K562 (cell line): ENCODE measurements around the gene NRCAM. TPM values are rescaled to one million over a fixed set of nuclear protein-coding genes. Genes with fewer than 3 reads are reported as not detected.

ENCODE experiments used
- ATAC-seq: fragments of 200-7000 bp; cut with Tn5 transposase; 3 replicates; pipeline ENCODE4 v1.9.1; 2020; ENCODE audit warnings: moderate library complexity
- BruUV-seq: library from RNA; stranded (reverse); fragments of 400-500 nt; replicated peaks from 2 replicates; lab custom pipeline; 2021; lab: Mats Ljungman, UMichigan
- CTCF ChIA-PET: fragments of 300-600 bp; formaldehyde crosslinking; extraction: SDS; loops from one replicate; lab custom pipeline; 2021; ENCODE audit warnings: low intra/inter-chr PET ratio; lab: Yijun Ruan, JAX
- POLR2A ChIA-PET: fragments of 300-600, 350-650 bp; sonication (Branson Sonifier 250); formaldehyde crosslinking; extraction: SDS; loops from one replicate; lab custom pipeline; 2021; ENCODE audit warnings: antibody characterized with exemption, inconsistent platforms; lab: Yijun Ruan, JAX
- DNase-seq, 4 experiments: peaks; one replicate each; pipeline versions ENCODE4 v3.0.0 to v3.0.0-alpha.2; 2011 to 2018; ENCODE audit warnings: low spot score in 3 of 4, mixed read lengths in 3 of 4; ENCODE audit errors: extremely low read depth in 1 of 4
- FAIRE-seq: peaks from 2 replicates; lab custom pipeline; 2011; peaks lifted over from hg19 to GRCh38; lab: Jason Lieb, UNC
- H2AFZ ChIP-seq: 2 replicates; pipeline ENCODE4 v1.6.0; 2011; ENCODE audit warnings: low read depth, low read length, control low read depth, inconsistent platforms
- H3K27ac ChIP-seq: fragments of 200-600 bp; 3 replicates; pipeline ENCODE4 v1.8.0; 2011; ENCODE audit warnings: low read depth, mild to moderate bottlenecking, control low read depth, inconsistent platforms, low read length, moderate library complexity, mixed read lengths; ENCODE audit errors: extremely low read depth
- H3K27me3 ChIP-seq, 2 experiments: fragments of 300-600 bp in 1 of 2; 2 replicates in 1 of 2; 3 replicates in 1 of 2; pipeline versions ENCODE4 v1.6.0 to v1.8.0; 2011; ENCODE audit warnings: inconsistent platforms in 2 of 2, low read length in 2 of 2, mild to moderate bottlenecking in 1 of 2, mixed read lengths in 1 of 2, moderate library complexity in 1 of 2; ENCODE audit not compliant: control insufficient read depth in 2 of 2, insufficient read depth in 2 of 2
- H3K36me3 ChIP-seq: fragments of 300-600 bp; 3 replicates; pipeline ENCODE4 v1.8.0; 2011; ENCODE audit warnings: mild to moderate bottlenecking, low read length, inconsistent platforms; ENCODE audit not compliant: control insufficient read depth, insufficient read depth
- H3K4me1 ChIP-seq, 2 experiments: fragments of 200-600 bp in 1 of 2; replicated peaks in 1 of 2; 2 replicates in 1 of 2; 3 replicates in 1 of 2; pipeline versions ENCODE4 v1.5.1 to v1.8.0; 2011; ENCODE audit warnings: inconsistent platforms in 2 of 2, low read length in 2 of 2, mild to moderate bottlenecking in 1 of 2, mixed read lengths in 1 of 2, moderate library complexity in 1 of 2; ENCODE audit not compliant: control insufficient read depth in 2 of 2, insufficient read depth in 2 of 2
- H3K4me2 ChIP-seq: 2 replicates; pipeline ENCODE4 v1.6.1; 2011; ENCODE audit warnings: low read length, control low read depth, inconsistent platforms, mixed read lengths; ENCODE audit not compliant: insufficient read depth
- H3K4me3 ChIP-seq: fragments of 200-600 bp; sonication (generic), shearing (Covaris generic); 2 replicates; pipeline ENCODE4 v1.5.1; 2016; ENCODE audit warnings: control low read depth, inconsistent platforms
- H3K79me2 ChIP-seq: fragments of 200-600 bp; 3 replicates; pipeline ENCODE4 v1.8.0; 2011; ENCODE audit warnings: low read length, inconsistent platforms; ENCODE audit not compliant: control insufficient read depth, insufficient read depth
- H3K9ac ChIP-seq, 2 experiments: 2 replicates each; pipeline versions ENCODE4 v1.6.0 to v1.6.1; 2011; ENCODE audit warnings: low read depth in 2 of 2, low read length in 2 of 2, control low read depth in 1 of 2, inconsistent platforms in 1 of 2, mild to moderate bottlenecking in 1 of 2, mixed read lengths in 1 of 2; ENCODE audit not compliant: insufficient read depth in 1 of 2
- H3K9me1 ChIP-seq: one replicate; pipeline ENCODE4 v1.6.0; 2011; ENCODE audit warnings: inconsistent platforms, mild to moderate bottlenecking, low read length, moderate library complexity; ENCODE audit not compliant: control insufficient read depth, insufficient read depth
- H3K9me3 ChIP-seq: replicated peaks from 2 replicates; pipeline ENCODE4 v1.5.1; 2011; ENCODE audit warnings: low read depth, low read length, inconsistent platforms; ENCODE audit not compliant: control insufficient read depth, insufficient read depth
- H4K20me1 ChIP-seq: replicated peaks from 2 replicates; pipeline ENCODE4 v1.6.1; 2011; ENCODE audit warnings: low read length, inconsistent platforms, mixed read lengths; ENCODE audit not compliant: control insufficient read depth, insufficient read depth
- CTCF ChIP-seq, 3 experiments: IDR thresholded peaks in 2 of 3; conservative IDR thresholded peaks in 1 of 3; 2 replicates each; pipeline ENCODE4 v1.5.1; 2011 to 2012; ENCODE audit warnings: low read length in 3 of 3, mild to moderate bottlenecking in 3 of 3, control low read depth in 2 of 3, improper control_type of control experiment in 1 of 3, inconsistent platforms in 1 of 3, low read depth in 1 of 3, mixed read lengths in 1 of 3, moderate library complexity in 1 of 3; ENCODE audit not compliant: insufficient read depth in 2 of 3
- FOXA1 ChIP-seq: fragments of 450-650 bp; IDR thresholded peaks from 2 replicates; pipeline ENCODE4 v1.6.1; 2016; ENCODE audit warnings: mild to moderate bottlenecking, borderline replicate concordance
- FOXJ2 ChIP-seq: fragments of 200-800 bp; sonication (Bioruptor generic); IDR thresholded peaks from 2 replicates; pipeline ENCODE4 v1.6.1; 2016; ENCODE audit warnings: missing genetic modification characterization, missing compliant biosample characterization
- HLTF ChIP-seq: fragments of 450-650 bp; IDR thresholded peaks from 2 replicates; pipeline ENCODE4 v1.6.1; 2016
- HOXB6 ChIP-seq: fragments of 250-450 bp; sonication (Bioruptor Pico); IDR thresholded peaks from 2 replicates; pipeline ENCODE4 v1.5.1; 2022; ENCODE audit warnings: mild to moderate bottlenecking, borderline replicate concordance
- KLF13 ChIP-seq: fragments of 450-650 bp; IDR thresholded peaks from 2 replicates; pipeline ENCODE4 v1.6.1; 2016; ENCODE audit warnings: missing genetic modification characterization, low read depth, mild to moderate bottlenecking, missing compliant biosample characterization, moderate library complexity, borderline replicate concordance
- L3MBTL2 ChIP-seq: fragments of 450-650 bp; IDR thresholded peaks from 2 replicates; pipeline ENCODE4 v1.6.1; 2016; ENCODE audit warnings: mild to moderate bottlenecking, moderate library complexity
- RFX1 ChIP-seq: fragments of 450-650 bp; IDR thresholded peaks from 2 replicates; pipeline ENCODE4 v1.6.1; 2016; ENCODE audit warnings: mild to moderate bottlenecking, moderate library complexity
- RUNX1 ChIP-seq: sonication (generic); IDR thresholded peaks from 2 replicates; pipeline ENCODE4 v1.6.1; 2016; ENCODE audit warnings: antibody characterized with exemption, low read depth
- ZBTB8A ChIP-seq: fragments of 450-650 bp; IDR thresholded peaks from 2 replicates; pipeline ENCODE4 v1.6.1; 2018; ENCODE audit warnings: mild to moderate bottlenecking, moderate library complexity; ENCODE audit not compliant: partially characterized antibody
- WGBS: fragments of 100-300 bp; shearing (Covaris generic); methylation state at CpG from one replicate; pipeline ENCODE4 v1.1.6; 2016; ENCODE audit warnings: low coverage, mixed read lengths; ENCODE audit not compliant: insufficient coverage; ENCODE audit errors: missing lambda C conversion rate; 5-methylcytosine and 5-hydroxymethylcytosine counted together
- in situ Hi-C: fragments of 300-500 bp; cut with MboI; formaldehyde crosslinking; loops from 4 replicates; pipeline ENCODE4 v1.15.0; 2018; ENCODE audit warnings: inconsistent platforms, mixed read lengths
- intact Hi-C: fragments of 100-400 bp; cut with micrococcal nuclease; formaldehyde crosslinking; loops from 2 replicates; pipeline ENCODE4 v1.14.2; 2022
- polyA plus RNA-seq, 8 experiments: library from polyadenylated mRNA; depleted of rRNA in 4 of 8; stranded (reverse) in 5 of 8; unstranded in 3 of 8; fragments of >200 nt; fragmentation: Nextera tagmentation in 2 of 8; fragmentation: Illumina TruSeq in 1 of 8; extraction: Ambion mirVana in 2 of 8; extraction: Trizol in 1 of 8; gene quantifications; 2 replicates each; pipeline versions ENCODE4 v1.2.1 to v1.2.3, GENCODE V29; 2011 to 2014; ENCODE audit warnings: inconsistent platforms in 1 of 8, missing spikeins in 1 of 8
- total RNA-seq, 7 experiments: library from RNA; depleted of rRNA in 6 of 7; stranded (reverse); fragments of >200 nt in 6 of 7; fragmentation: Illumina TruSeq in 2 of 7; extraction: Trizol in 2 of 7; gene quantifications; 2 replicates each; pipeline versions ENCODE4 v1.2.1 to v1.2.3, GENCODE V29; 2011 to 2021; ENCODE audit warnings: low replicate concordance in 1 of 7
- TF ChIP-seq, protein P1 (sequence below): sonication (generic); formaldehyde crosslinking; IDR thresholded peaks from 2 replicates; pipeline ENCODE4 v1.8.1; 2023; ENCODE audit warnings: mild to moderate bottlenecking, missing genetic modification reagents
- TF ChIP-seq, protein P2 (sequence below), 2 experiments: fragments of 150-350 bp in 1 of 2; IDR thresholded peaks; 2 replicates each; pipeline ENCODE4 v1.6.1; 2012 to 2016; ENCODE audit warnings: low read depth in 2 of 2, low read length in 2 of 2, mild to moderate bottlenecking in 1 of 2, moderate library complexity in 1 of 2
- TF ChIP-seq, protein P3 (sequence below): fragments of 450-650 bp; IDR thresholded peaks from 2 replicates; pipeline ENCODE4 v1.6.1; 2017; ENCODE audit warnings: mild to moderate bottlenecking, moderate library complexity

Gene NRCAM
- total and polyA plus RNA-seq, 9 of the 15 experiments (the other 6 are each of a cell fraction or from before 2014, with no cell fraction given) = 0.03 to 0.54 (median 0.12) TPM; not detected in 1

- no peak for FAIRE-seq
- TF ChIP-seq FOXA1 = no peak
- no peak for TF ChIP-seq KLF13 (tag)
- TF ChIP-seq, protein P1, sequence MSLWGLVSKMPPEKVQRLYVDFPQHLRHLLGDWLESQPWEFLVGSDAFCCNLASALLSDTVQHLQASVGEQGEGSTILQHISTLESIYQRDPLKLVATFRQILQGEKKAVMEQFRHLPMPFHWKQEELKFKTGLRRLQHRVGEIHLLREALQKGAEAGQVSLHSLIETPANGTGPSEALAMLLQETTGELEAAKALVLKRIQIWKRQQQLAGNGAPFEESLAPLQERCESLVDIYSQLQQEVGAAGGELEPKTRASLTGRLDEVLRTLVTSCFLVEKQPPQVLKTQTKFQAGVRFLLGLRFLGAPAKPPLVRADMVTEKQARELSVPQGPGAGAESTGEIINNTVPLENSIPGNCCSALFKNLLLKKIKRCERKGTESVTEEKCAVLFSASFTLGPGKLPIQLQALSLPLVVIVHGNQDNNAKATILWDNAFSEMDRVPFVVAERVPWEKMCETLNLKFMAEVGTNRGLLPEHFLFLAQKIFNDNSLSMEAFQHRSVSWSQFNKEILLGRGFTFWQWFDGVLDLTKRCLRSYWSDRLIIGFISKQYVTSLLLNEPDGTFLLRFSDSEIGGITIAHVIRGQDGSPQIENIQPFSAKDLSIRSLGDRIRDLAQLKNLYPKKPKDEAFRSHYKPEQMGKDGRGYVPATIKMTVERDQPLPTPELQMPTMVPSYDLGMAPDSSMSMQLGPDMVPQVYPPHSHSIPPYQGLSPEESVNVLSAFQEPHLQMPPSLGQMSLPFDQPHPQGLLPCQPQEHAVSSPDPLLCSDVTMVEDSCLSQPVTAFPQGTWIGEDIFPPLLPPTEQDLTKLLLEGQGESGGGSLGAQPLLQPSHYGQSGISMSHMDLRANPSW = no peak
- no peak for TF ChIP-seq RFX1
- no peak for TF ChIP-seq L3MBTL2
- TF ChIP-seq HOXB6 (CRISPR knock-in tag) = no peak
- no peak for TF ChIP-seq HLTF
- TF ChIP-seq, protein P2, sequence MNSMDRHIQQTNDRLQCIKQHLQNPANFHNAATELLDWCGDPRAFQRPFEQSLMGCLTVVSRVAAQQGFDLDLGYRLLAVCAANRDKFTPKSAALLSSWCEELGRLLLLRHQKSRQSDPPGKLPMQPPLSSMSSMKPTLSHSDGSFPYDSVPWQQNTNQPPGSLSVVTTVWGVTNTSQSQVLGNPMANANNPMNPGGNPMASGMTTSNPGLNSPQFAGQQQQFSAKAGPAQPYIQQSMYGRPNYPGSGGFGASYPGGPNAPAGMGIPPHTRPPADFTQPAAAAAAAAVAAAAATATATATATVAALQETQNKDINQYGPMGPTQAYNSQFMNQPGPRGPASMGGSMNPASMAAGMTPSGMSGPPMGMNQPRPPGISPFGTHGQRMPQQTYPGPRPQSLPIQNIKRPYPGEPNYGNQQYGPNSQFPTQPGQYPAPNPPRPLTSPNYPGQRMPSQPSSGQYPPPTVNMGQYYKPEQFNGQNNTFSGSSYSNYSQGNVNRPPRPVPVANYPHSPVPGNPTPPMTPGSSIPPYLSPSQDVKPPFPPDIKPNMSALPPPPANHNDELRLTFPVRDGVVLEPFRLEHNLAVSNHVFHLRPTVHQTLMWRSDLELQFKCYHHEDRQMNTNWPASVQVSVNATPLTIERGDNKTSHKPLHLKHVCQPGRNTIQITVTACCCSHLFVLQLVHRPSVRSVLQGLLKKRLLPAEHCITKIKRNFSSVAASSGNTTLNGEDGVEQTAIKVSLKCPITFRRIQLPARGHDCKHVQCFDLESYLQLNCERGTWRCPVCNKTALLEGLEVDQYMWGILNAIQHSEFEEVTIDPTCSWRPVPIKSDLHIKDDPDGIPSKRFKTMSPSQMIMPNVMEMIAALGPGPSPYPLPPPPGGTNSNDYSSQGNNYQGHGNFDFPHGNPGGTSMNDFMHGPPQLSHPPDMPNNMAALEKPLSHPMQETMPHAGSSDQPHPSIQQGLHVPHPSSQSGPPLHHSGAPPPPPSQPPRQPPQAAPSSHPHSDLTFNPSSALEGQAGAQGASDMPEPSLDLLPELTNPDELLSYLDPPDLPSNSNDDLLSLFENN (IDR thresholded peaks at IDR 0.05; ENCODE audit: low read depth in 2 of 2, low read length in 2 of 2) = no peak
- no peak for TF ChIP-seq FOXJ2
- TF ChIP-seq CTCF (IDR thresholded peaks at IDR 0.05 in 2 of 3, conservative IDR thresholded peaks at IDR 0.05 in 1 of 3; ENCODE audit: insufficient read depth in 2 of 3, low read depth in 1 of 3, low read length in 3 of 3) = no peak
- TF ChIP-seq RUNX1 = no peak
- TF ChIP-seq, protein P3, sequence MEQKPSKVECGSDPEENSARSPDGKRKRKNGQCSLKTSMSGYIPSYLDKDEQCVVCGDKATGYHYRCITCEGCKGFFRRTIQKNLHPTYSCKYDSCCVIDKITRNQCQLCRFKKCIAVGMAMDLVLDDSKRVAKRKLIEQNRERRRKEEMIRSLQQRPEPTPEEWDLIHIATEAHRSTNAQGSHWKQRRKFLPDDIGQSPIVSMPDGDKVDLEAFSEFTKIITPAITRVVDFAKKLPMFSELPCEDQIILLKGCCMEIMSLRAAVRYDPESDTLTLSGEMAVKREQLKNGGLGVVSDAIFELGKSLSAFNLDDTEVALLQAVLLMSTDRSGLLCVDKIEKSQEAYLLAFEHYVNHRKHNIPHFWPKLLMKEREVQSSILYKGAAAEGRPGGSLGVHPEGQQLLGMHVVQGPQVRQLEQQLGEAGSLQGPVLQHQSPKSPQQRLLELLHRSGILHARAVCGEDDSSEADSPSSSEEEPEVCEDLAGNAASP = no peak
- TF ChIP-seq ZBTB8A = no peak
These were observed 97.7 kb downstream of the NRCAM start for GRCh38 chr7:108358553-108358952.

More at GRCh38 chr7:108358553-108358952, 97.7 kb downstream of the NRCAM start:
- in situ Hi-C loops = no loop called here
- ChIA-PET CTCF (no interaction called here), POLR2A (no interaction called here)
- no peaks in the 10 kb centered on the region for H4K20me1 ChIP-seq
- H3K9me3 ChIP-seq = no peaks in the 10 kb centered on the region
- H3K4me2 ChIP-seq = no peak overlapping the region
- no peak overlapping the region for H3K4me3 ChIP-seq
- H3K9me1 ChIP-seq = no peaks in the 10 kb centered on the region
- intact Hi-C loops = no loop called here
- 0% methylated on average over 4 of the region's 4 CpGs for WGBS
- peaks cover 13 to 18% of the 10 kb centered on the region in 2 experiments; a peak in 3 of 5 replicates for H3K27me3 ChIP-seq
- no peaks in the 10 kb centered on the region for H3K79me2 ChIP-seq
- no peak overlapping the region for H2AFZ ChIP-seq
- DNase-seq (no peak), ATAC-seq (no peak; the same call in 2 of the 3 replicates)
- no peak overlapping the region for H3K9ac ChIP-seq
- no peak overlapping the region for H3K27ac ChIP-seq
- no peaks in the 10 kb centered on the region for H3K4me1 ChIP-seq
- BruUV-seq = no TSS peak
- H3K36me3 ChIP-seq = no peaks in the 10 kb centered on the region
